ENCODE measurements around the gene SLCO2A1.

The SLCO2A1 gene

DNA sequence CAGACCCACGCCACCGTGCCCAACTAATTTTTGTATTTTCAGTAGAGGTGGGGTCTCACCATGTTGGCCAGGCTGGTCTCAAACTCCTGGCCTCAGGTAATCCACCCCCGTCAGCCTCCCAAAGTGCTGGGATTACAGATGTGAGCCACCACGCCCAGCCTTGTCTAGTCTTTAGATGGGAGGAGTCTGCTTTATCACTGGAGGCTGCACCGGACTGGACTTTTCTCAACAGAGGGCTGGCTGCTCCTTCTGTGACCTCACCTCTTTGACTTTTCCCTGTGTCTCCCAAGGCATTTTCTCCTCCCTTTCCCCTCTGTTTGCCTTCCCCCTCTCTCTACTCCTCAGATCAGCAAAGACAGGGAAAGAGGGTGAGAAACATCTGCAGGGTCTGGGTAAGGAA is 28.5 kb downstream of the SLCO2A1 start:
- no peak for DNase-seq

DNA sequence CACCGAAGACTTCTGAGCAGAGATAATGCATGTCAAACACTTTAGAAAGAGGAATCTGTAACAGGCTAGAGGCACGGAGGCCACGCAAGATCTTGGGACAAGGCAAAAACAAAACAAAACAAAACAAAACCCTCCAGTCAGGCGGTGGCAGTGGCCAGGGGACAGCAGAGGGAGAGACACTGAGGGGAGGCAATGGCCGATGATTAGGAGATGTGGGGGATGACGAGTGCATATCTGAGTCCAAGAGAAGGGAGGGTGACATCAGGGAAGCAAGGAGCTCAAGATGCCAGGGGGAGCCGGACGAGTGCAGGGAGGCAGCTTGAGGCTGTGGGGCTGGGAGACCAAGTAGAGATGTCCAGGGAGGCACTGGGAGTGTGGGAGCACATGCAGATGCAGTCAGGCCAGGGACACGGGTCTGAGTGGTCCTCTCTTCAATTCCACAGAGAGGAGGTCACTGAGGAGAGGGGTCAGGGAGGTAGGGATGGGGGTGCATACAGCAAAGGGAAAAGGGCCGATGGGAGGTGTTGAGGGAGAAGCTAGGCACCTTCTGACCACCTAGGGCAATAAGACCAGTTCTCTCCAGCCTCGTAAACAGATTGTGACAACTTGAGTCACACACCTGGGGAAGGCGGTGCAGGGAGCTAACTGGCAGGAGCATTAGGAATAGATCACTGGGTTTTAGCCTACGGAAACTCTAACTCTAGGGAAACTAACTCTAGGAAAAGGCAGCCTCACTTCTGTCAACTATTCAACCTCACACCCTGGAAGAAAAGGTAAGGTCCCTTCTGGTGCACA is 29.6 kb downstream of the SLCO2A1 start:
- DNase-seq: no peak

DNA sequence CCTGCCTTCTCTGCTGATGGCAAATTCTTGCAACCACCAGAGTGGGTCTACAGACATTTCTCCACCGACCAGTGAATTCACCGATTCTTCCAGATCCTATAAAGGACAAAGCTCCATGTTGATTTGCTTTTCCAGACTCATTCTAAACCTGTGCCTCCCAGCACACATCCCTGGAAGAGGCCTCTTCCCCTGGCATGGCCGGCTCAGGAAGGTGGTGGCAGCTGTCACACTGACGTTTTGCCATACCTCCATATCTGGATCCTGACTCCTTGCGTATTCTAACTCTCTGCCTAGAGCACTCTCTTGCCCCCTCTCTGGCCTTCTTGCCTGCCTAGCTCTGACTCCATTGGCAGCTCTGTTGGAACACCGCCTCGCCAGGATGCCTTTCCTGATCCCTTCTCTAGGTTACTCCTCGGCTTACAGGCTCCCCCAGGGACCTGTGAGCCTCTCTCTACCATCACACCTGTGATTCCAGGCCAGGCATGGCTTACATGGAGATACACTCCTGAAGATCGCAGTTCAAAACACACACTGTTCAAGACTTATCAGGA is 31.0 kb downstream of the SLCO2A1 start:
- no peak for DNase-seq

DNA sequence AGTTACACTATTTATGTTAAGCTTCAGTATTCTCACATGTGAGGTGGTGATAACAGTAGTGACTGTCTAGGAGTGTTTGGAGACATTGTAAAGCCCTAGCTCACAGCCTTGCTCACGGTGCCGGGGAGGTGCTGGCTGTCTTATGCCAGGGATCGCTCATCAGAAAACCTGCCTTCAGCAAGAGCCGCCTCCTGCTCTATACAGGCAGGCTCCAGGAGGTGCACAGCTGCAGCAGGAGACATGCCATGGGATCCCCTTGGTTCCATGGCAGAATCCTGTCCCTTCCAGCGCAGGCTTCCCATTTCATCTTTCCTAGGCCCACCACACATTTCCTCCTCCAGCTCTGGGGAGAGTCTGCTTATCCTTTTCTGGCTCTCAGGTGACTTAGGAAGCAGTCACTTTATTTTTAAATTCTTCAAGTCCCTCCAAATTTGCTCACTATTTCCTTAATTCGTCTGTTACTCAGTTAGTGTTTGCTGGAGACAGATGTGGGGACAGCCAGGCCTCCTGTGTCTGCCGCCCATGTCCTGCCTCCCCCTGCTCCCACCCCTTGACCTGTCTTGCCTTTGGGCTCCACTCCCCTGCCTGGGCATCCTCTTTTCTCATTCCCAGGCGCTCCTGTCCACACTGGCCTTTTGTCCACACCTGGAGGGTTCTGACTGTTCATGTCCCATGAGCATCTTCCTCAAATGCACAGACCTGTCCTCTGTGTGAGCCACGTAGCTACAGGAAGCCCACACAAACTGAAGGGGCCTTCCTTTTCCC is 31.7 kb downstream of the SLCO2A1 start:
- DNase-seq: no peak

DNA sequence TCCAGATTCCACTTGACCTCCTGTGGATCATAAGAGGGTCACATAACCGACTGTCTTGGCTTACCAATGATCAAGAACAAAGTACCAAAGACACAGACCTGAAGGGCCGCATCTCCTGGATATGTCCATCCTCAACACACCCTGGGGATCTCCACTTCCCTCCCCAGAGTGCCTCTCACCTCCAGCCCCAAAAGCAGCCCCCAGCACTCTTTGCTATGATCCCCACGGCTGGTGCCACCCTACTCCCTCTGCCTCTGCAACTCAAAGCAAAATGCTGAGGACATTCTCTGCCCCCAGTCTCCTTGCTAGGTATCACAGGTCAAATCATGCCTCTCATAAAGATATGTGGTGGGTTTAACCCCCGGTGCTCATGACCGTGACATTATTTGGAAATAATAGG is 32.7 kb downstream of the SLCO2A1 start:
- no peak for DNase-seq

DNA sequence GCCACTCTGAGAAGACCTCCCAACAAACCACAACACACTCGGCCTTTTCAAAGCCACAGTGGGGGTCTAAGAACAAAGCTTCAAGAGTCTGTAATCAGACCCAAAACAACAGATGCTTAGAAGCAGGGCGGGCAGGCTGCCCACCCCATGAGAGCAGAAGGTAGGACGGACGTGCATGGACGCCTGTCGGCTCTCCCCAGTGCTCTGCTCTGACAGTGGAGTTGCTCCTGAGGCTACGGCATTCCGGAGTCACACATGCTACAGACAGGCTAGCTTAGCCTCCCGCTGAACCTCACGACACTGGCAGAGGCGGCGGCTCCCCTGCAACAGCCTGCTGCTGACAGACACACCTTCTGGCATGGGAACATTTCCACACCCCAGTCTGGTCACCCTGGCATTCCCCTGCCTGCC is 33.5 kb downstream of the SLCO2A1 start:
- no peak for DNase-seq

DNA sequence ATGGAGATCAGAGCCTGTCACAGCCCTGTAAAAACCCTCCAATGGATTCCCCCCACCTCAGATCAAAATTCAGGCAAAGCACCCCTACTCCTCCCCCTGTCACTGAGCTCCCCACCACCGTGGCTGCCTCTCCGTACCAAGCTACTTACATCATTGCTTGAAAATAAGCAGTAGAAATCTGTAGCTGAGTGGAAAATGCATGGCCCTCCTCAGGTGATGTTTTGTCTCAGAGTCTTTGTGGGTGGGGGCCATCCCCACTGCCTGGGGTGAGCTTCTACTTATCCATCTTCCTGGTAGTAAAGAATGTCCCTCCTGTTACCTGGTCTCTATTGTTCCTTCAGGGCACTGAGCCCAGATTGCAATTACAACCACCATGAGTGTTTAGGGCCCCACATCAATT is 34.5 kb downstream of the SLCO2A1 start:
- DNase-seq: no peak

DNA sequence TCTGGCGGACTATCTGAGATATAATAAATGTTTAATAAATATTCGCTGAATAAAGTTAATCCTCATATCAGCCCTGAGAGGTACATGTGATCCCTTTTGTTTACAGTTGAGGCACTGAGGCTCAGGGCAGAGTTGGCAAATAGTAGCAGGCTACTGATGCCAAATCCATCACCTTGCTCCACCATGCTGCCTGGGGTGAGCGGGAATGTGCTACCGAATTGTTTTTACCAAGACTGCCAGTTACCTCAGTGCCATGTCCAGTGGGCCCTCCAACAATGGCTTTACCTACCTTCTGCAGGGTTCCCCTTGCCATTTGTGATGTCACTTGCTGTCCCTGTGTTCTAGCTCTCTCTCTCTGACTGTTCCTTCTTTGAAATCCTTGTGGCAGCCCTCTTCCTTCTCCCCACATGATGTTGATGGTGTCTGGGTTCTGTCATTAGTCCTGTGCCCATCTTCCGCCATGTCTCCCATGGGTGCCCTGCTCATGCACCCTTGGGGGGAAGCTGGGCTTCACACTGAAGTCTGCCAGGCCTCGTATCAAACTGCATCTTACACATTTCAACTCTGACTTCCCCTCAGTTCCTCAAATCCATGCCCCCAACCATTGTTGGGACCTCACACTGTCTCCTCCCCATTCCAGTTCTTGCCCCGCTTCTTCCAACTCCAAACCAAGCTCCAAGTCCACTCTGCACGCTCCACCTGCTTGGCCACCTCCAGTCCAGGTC is 35.4 kb downstream of the SLCO2A1 start:
- no peak for DNase-seq

DNA sequence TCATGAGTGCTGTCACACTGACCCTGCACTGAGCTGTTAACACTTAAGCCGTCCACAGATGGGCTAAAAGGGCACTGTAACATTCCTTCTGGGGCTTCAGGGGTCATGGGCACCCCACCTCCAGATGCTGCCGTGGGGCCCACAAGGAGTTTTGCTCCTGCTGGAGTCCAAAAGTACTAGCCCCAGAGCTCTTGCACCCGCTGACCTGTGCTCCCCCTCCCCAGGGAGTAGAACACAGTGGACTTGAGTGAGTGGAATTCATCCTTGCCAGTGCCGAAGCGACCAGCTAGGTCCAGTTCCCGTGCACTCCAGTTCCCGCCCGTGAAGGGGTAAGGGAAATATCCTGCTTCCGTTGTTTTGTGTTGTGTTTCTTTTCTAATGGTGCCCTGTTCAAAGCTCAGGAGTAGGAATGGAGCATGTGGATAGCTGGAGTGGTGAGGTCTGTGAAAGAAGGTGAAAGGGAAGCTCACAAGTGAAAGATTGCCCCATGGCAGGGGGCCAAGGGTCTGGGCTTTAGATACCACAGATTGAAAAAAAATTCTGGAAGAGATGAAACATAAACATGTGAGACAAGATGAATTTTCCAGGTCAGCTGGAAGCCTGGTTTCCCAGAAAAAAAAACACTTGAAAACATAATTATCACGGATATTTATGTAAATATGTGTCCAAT is 36.6 kb downstream of the SLCO2A1 start:
- no peak for DNase-seq

DNA sequence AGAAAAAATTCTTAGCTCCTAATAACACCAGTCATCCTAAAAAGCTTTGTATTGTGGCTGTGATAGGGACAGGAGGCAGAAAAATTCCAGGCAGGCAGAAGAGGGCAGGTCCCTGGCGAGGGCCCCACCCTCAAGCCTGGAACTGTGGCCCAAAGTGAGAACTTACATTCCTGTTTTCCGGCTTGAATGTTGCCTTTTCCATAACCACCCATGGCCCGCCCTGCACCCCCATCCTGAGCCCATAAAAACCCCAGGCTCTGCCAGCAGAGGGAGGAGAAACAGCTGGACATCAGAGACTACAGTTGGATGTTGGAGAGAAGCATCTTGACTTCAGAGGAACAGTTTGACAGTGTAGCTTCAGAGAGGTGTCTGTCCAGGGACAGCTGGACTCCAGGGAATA is 37.3 kb downstream of the SLCO2A1 start:
- DNase-seq: no peak

DNA sequence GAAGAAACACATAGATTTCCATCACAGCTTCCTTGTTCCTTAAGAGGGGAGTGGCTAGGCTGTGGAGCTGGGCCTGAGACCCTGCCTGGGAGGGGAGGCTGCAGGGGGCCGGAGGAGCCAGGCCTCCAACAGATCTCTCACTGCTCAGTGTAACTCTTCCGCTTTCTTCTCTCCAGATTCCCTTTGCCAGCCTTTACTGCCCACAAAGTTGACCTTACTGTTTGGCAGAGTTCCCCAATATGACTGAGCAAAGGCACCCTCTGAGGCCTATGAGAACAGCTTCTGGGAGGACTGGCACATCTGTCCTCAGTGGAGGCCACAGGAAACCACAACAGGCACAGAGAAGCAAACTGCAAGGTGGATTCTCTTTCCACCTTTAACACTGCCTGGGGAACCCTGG is 38.1 kb downstream of the SLCO2A1 start:
- no peak for DNase-seq

DNA sequence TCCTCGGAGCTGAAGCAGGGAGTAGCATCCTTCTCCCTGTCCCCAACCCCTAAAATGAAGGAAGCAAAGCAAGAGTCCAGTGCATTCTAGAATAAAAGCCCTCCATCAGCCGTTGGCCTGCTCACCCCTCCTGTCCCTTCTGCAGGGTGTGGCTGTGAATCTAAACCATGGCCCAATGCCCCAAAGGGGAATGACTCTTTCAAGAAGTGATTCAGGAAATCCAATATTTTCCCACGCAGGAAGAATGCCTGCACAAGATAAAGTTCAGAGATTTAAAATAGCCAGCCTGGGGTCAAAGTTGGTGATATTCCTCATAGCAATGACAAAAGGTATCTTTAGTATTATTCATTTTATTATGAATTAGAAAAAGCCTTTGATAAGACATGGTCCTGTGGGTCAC is 38.5 kb downstream of the SLCO2A1 start:
- no peak for DNase-seq

DNA sequence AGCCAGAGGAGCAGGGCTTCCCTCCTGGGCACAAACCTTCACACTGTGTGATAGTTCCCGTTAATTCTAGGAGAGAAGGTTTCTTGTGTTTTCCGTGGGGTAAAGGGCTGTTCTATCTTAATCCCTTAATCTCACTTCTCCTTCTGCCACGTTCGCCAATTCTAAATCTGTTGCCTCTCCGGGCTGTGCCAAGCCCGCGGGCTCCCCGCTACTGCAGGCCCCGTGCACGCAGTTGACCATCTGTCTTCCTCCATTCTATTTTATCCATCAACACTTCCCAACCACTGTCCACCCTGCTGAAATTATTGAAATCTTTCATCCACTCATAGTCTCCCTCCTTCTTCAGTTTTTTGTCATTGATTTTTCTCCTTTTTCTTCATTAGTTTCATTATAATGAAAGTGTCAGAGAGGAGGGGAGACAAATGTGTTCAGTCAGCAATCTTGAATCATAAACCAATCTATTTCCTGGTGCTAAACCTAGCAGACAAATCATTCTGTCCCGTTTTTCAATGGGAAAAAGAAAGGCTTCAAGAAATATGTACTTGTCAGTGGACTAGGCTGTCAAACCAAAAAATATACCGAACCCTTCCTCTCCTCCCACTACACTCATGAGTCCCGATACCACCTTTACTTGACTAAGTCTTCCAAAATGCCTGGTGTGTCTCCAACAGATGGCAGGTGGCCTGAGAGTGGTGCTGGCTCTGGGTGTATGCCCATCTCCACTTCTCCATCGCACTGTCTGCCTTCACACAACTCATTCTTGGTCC is 39.6 kb downstream of the SLCO2A1 start:
- DNase-seq: no peak

DNA sequence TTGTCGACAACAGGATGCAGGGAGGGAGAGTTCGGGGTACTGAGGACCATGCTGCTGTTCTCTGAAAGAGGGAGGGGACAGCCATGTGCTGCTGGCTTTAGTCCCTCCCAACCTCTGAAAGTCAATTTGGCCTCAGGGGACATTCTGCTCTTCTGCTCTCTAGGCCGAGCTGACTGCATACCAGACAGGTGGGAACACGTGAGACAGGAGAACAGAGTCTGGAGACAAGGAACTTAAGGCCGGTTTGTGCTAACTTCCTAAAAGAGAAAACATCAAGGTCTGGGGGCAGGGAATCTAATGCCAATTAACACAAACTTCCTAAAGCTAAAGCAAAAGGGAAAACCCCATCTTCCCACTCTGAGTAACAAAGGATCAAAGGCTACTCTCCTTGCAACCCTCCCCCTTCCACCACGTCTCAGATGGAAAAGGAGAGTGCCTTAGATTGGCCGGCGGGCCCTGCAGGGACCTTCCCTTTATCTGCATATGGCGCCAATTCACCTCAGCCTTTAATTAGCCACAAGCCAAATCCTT is 41.0 kb downstream of the SLCO2A1 start:
- no peak for DNase-seq

DNA sequence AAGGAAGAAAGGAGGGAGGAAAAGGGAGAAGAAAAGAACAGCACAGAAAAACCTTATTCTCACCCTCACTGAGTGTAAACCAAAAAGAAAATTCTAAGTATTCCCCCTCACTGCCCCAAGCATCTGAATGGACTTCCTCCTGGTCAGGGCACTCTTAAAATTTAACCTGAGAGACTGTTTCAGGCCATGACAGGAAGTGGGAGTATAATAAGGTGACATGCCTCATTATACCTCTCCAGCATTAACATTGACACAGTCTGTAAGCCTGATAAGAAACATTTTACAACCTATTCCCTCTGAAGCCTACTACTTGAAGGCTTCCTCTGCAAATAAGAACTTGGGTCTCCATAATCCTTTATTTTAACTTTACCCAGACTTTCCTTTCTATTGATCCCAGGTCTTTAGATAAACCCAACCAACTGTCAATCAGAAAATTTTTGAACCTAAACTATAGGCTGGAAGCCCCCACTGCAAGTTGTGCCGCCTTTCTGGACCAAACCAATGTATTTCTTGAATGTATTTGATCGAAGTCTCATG is 41.7 kb downstream of the SLCO2A1 start:
- no peak for DNase-seq

DNA sequence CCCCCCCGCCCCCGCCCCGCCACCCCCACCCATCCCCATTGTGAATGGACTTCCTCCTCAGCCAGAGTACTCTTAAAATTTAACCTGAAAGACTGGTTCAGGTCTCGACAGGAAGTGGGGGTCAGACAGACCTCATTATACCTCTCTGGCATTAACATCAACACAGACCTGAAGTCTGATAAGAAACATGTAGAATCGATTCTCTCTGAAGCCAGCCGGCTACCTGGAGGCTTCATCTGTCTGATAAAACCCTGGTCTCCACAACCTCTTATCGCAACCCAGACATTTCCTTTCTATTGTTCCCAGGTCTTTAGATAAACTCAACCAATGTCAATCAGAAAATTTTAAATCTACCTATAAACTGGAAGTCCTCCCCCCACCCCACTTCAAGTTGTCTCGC is 42.6 kb downstream of the SLCO2A1 start:
- DNase-seq: no peak

DNA sequence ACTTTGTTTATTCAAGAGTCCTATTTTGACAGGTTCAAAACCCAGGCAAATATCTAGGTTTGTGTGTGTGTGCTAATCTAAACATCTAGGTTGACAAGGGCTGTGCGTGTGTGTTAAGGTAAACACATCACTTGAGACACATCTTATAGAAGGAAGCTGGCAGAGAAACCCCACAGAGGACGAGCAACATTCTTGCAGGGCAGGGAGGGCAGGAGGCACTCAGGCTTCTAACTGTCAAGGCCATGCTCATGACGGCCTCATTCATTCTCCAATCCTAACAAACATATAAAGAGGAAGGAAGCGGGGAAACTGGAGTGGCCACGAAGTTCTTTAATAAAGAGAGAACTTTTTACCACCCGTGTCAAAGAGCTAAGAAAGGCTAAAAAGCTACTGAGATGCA is 43.4 kb downstream of the SLCO2A1 start:
- DNase-seq: no peak

DNA sequence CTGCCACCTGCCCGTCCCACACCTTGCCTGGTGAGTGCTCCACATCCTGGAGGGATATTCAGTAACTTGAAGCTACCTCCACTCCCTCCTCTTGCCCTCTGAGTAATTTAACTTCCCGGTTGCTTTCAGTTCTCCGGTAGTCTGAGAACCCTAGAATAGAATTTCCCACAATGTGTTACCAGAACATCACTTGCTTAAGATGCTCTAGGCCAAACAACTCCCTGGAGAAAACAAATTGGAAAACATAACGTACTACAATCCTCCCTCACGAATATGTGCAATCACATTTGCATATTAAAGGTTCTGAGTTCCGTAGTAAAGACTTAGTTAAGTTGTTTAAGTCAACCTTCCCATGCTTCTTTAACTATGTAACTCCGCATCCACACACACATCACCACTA is 44.8 kb downstream of the SLCO2A1 start:
- DNase-seq: no peak

DNA sequence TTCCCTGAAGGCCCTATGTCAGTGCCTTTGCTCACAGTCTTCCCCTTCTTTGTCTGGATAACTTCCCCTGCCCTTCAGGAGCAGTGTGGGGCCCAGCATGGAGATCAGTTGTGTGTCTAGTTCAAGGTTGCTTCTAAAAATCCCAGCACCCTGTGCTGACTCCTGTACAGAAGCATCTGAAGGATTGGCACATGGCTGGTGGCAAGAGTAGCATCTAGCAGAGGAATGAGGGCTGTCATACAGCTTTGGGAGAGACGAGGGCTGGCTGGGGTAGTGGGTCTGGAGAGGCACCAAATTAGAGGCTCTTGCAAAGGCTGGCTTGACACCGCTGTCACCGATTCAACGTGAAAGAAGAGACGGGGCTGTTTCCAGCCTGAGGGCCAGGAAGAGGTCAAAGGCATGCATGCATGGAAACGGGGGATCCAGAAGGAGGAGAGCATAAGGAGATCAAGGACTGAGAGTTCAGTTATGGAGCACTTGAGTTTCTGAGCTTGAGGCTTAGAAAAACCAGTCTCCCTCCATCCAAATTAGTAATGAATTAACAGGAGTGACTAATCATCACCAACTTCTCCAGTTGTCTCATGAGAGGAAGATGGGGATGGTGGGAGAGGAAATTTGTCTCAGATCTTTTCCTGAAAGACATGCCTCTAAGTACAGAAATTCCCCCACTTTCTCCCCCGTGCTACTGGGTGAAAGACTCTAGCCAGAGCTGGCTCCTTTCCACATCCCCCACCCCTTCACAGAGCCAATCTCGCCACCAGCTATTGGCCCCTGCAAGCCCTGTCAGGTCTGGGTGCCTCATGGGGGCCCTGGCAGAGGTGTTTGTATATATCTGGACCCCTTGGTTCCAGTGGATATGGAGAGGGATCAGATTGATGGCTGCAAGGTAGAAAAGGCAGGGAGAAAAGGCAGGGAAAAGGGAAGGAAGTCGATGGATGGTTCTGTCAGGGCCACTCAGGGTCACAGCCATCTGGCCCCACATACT is 45.9 kb downstream of the SLCO2A1 start:
- no peak for DNase-seq

All from hypothalamus (tissue), 51 donors.